Natural killer cell (primary cell): ENCODE data around the gene PGF. TPM values are rescaled to one million over a fixed set of nuclear protein-coding genes. Genes with fewer than 3 reads are reported as not detected.
A peak's percentile ranks its signal among the peaks of the same experiment; 100 is the strongest.

ENCODE experiments used
- ATAC-seq, 3 donors: fragments of 150-1000 bp in 2 of 3; fragments of 200-7000 bp in 1 of 3; cut with Tn5 transposase; 1 replicate in 1 of 3; 2 replicates in 2 of 3; pipeline ENCODE4 v1.10.0; 2021; ENCODE audit warnings: mild to moderate bottlenecking in 2 of 3, moderate library complexity in 2 of 3
- DNase-seq, 2 donors: peaks; one replicate each; pipeline versions ENCODE4 v3.0.0 to v3.0.0-alpha.2; 2013 to 2021; ENCODE audit warnings: mixed read lengths in 1 of 2
- H3K27ac ChIP-seq: one replicate; pipeline ENCODE4 v1.5.1; 2013; ENCODE audit warnings: mild to moderate bottlenecking, low read length
- H3K27me3 ChIP-seq: one replicate; pipeline ENCODE4 v1.6.1; 2013; ENCODE audit warnings: low read length; ENCODE audit not compliant: control insufficient read depth, insufficient read depth
- H3K36me3 ChIP-seq: one replicate; pipeline ENCODE4 v1.6.1; 2013; ENCODE audit warnings: low read length; ENCODE audit not compliant: control insufficient read depth, insufficient read depth
- H3K4me1 ChIP-seq: one replicate; pipeline ENCODE4 v1.6.1; 2013; ENCODE audit warnings: low read length; ENCODE audit not compliant: control insufficient read depth, insufficient read depth
- H3K4me3 ChIP-seq: one replicate; pipeline ENCODE4 v1.5.1; 2013; ENCODE audit warnings: low read length
- H3K9me3 ChIP-seq: one replicate; pipeline ENCODE4 v1.6.1; 2013; ENCODE audit warnings: low read length; ENCODE audit not compliant: control insufficient read depth, insufficient read depth
- H3K27ac Mint-ChIP-seq, 2 donors: one replicate each; pipeline ENCODE4 v1.8.0; 2022; ENCODE audit warnings: mild to moderate bottlenecking in 2 of 2, mixed read lengths in 2 of 2, moderate library complexity in 1 of 2
- H3K27me3 Mint-ChIP-seq, 2 donors: one replicate each; pipeline ENCODE4 v1.8.0; 2022; ENCODE audit warnings: low read depth in 2 of 2, mixed read lengths in 2 of 2
- H3K36me3 Mint-ChIP-seq: one replicate; pipeline ENCODE4 v1.8.0; 2022; ENCODE audit warnings: mixed read lengths
- H3K4me1 Mint-ChIP-seq, 2 donors: one replicate each; pipeline ENCODE4 v1.8.0; 2022; ENCODE audit warnings: mixed read lengths in 2 of 2
- H3K4me3 Mint-ChIP-seq: one replicate; pipeline ENCODE4 v1.8.0; 2022; ENCODE audit warnings: mild to moderate bottlenecking, moderate library complexity, mixed read lengths
- H3K9me3 Mint-ChIP-seq, 2 donors: one replicate each; pipeline ENCODE4 v1.8.0; 2022; ENCODE audit warnings: mixed read lengths in 2 of 2
- CTCF ChIP-seq: fragments of 200-600 bp; IDR thresholded peaks from one replicate; pipeline ENCODE4 v1.8.0; 2022; ENCODE audit warnings: antibody characterized with exemption
- WGBS: methylation state at CpG from one replicate; pipeline ENCODE4 v1.1.7; 2013; ENCODE audit warnings: missing lambda C conversion rate; ENCODE audit not compliant: insufficient coverage; 5-methylcytosine and 5-hydroxymethylcytosine counted together
- intact Hi-C: fragments of 100-400 bp; cut with micrococcal nuclease; formaldehyde crosslinking; loops from one replicate; pipeline ENCODE4 v1.14.2; 2022
- total RNA-seq, 4 donors: library from RNA; stranded (reverse); fragments of 120-200 nt in 1 of 4; gene quantifications; one replicate each; pipeline versions ENCODE4 v1.2.3 to v1.2.4, GENCODE V29; 2013 to 2022

The PGF gene
- total RNA-seq, 3 donors from 2014 or later (not counting 1 experiment from before 2014, with no cell fraction given), result 0.33 to 0.34 TPM; not detected in 1

DNA sequence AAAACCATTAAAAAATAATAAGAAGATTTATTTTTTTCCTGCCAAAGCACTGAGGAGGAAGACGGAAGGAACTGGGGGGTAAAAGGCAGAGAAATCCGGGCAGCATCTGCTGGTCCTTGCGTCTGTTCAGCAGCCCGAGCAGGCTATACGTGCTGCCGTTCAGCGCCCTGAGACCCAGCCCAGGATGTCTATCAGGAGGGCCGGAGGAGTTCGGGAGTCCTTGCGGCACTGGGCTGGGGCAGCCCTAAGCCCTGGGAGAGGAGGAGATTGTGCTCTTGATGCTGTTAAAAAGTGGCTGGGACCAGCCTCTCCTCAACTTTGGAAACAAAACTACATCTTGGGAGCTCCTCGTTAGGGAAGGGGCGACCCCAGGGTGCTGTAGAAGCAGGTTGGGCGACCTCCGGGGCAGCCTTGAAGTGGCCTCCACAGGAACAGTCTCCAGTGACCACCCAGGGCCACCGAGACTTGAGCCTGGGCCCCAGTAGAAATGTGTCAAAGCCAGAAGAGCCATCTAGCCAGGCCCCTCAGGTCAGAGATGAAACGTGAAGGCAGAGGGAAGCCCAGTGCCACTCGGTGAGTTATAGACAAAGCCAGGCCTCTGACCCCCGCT is 14.3 kb downstream of the PGF start:
- no peaks in the 10 kb centered on the region for H3K27me3 Mint-ChIP-seq
- Histone ChIP-seq H3K27me3 (no peaks in the 10 kb centered on the region), H3K36me3 (no peaks in the 10 kb centered on the region), H3K27ac (peak overlapping the region; percentile 84), H3K9me3 (no peaks in the 10 kb centered on the region), H3K4me3 (peak overlapping the region; percentile 6), H3K4me1 (peaks cover 39% of the 10 kb centered on the region)
- peak overlapping the region; percentile 83 for H3K4me3 Mint-ChIP-seq
- H3K27ac Mint-ChIP-seq, result peak overlapping the region; percentile 89 to 96
- no peaks in the 10 kb centered on the region for H3K9me3 Mint-ChIP-seq
- peaks cover 34% of the 10 kb centered on the region in 2 donors for H3K4me1 Mint-ChIP-seq
- 85% methylated on average over 18 of the region's 18 CpGs for WGBS
- H3K36me3 Mint-ChIP-seq, result no peaks in the 10 kb centered on the region
- intact Hi-C loops, result no loop called here
- DNase-seq, result no peak
- ATAC-seq, result no peak
- no peak for TF ChIP-seq CTCF

DNA sequence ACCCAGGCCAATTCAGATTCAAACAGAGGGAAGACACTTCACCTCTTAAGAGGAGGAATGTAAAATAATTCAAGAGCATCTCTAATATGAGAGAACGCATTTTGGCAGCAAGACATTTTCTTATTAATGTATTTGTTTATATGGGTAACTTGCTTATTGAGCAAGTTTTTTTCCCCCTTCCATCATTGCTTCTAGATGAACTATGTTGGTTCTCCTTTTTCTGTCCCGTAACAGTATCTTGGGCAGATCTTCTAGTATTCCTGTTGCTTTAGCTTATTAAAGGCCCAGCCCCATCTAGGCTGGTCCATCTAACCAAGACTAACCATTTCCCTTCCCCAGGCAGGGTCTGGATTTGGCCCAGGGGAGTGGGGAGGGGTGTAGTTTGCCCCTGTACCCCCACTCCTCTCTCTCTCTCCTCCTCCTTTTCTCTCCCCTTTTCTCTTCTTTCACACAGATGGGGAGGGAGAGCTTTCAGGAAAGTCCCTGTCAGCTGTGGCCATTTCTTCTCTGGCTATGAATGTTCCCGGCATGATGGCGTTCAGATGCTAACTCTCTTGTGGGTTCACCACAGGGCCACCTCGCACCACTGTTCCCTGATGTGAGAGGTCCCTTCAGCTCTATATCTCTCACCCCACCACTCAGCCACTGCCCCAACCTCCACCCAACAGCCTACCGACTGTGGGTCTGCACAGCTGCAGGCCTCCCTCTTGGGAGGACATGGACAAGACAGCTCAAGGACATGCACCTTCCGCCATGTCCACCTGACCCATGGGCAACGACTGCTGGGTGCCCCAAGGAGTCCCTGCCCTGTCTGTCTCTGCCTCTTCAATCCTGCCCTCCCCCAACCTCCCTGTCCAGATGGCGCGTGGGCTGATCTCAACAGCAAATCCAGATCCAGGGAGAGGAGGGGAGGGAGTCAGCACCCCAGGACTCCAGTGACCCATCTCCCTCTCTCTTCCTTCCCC is 16.6 kb downstream of the PGF start:
- Histone ChIP-seq H3K27me3 (no peaks in the 10 kb centered on the region), H3K4me3 (no peak overlapping the region), H3K4me1 (peaks cover 38% of the 10 kb centered on the region), H3K27ac (no peak overlapping the region), H3K36me3 (no peaks in the 10 kb centered on the region), H3K9me3 (no peaks in the 10 kb centered on the region)
- TF ChIP-seq CTCF, result no peak
- intact Hi-C loops, result no loop called here
- H3K9me3 Mint-ChIP-seq, result no peaks in the 10 kb centered on the region
- WGBS, result 90% methylated on average over 7 of the region's 10 CpGs
- H3K36me3 Mint-ChIP-seq, result no peaks in the 10 kb centered on the region
- H3K27ac Mint-ChIP-seq, result peak overlapping the region in 1 of 2 donors; percentile 96
- DNase-seq, result no peak
- no peak overlapping the region for H3K4me3 Mint-ChIP-seq
- ATAC-seq, result no peak
- H3K4me1 Mint-ChIP-seq, result peaks cover 33 to 34% of the 10 kb centered on the region in 2 donors
- no peaks in the 10 kb centered on the region for H3K27me3 Mint-ChIP-seq

DNA sequence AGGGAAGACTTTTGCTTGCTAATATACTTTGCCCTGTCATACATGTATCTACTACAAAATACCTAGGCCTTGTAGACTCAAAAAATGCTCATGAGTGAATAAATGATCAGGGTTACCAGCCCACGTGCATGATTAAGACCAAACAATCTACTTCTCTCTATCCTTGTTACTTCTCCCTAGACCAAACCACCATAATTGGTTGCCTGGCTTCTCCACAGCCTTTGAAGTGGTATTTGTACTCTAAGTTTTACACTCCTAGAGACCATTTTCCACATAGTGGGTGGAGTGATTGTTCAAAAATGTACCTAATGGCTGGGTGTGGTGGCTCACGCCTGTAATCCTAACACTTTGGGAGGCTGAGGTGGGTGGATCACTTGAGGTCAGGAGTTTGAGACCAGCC is 18.2 kb downstream of the PGF start:
- no peak overlapping the region for H3K4me3 Mint-ChIP-seq
- peaks cover 32% of the 10 kb centered on the region for H3K4me1 ChIP-seq
- no peak overlapping the region for H3K4me3 ChIP-seq
- H3K27me3 ChIP-seq, result no peaks in the 10 kb centered on the region
- DNase-seq, result no peak
- peaks cover 18 to 20% of the 10 kb centered on the region in 2 donors for H3K4me1 Mint-ChIP-seq
- H3K27ac ChIP-seq, result no peak overlapping the region
- H3K9me3 ChIP-seq, result no peaks in the 10 kb centered on the region
- no peak for ATAC-seq
- peaks cover 0 to 6% of the 10 kb centered on the region in 2 donors for H3K27me3 Mint-ChIP-seq
- no peaks in the 10 kb centered on the region for H3K9me3 Mint-ChIP-seq
- intact Hi-C loops, result no loop called here
- WGBS, result 45% methylated on average over 1 of the region's 2 CpGs
- no peaks in the 10 kb centered on the region for H3K36me3 Mint-ChIP-seq
- H3K27ac Mint-ChIP-seq, result no peak overlapping the region
- no peaks in the 10 kb centered on the region for H3K36me3 ChIP-seq
- TF ChIP-seq CTCF, result no peak
